Hindlimb muscle (tissue), 1 donor: ENCODE data around the gene SECTM1. TPM values are rescaled to one million over a fixed set of nuclear protein-coding genes. Genes with fewer than 3 reads are reported as not detected.

Experiments used
- DNase-seq: peaks from one replicate; pipeline ENCODE4 v3.0.0-alpha.2; 2013
- polyA plus RNA-seq: library from polyadenylated mRNA; unstranded; fragments of 120-200 nt; gene quantifications from one replicate; pipeline ENCODE4 v1.2.1, GENCODE V29; 2013; ENCODE audit not compliant: insufficient read length

The SECTM1 gene
- polyA plus RNA-seq, 1 donor: 5.5 TPM

DNA sequence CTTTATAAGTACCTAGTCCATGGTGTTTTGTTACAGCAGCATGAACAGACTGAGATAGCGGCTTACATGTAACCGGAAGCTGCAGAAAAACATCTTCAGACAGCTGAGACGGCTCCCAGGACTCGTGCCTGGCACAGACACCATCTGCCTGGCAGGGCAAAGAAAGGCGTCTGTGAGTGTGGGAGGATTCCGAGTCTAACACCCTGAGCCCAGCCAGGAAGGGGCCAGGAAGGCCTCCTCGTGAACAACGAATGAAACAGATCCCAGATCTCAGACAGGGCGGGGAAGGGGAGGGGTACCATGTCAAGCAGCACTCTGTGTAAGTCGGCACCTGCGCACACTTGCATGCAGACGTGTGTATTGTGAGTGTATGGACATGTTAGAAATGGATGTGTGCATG is 55.7 kb downstream of the SECTM1 start:
- DNase-seq: no peak

DNA sequence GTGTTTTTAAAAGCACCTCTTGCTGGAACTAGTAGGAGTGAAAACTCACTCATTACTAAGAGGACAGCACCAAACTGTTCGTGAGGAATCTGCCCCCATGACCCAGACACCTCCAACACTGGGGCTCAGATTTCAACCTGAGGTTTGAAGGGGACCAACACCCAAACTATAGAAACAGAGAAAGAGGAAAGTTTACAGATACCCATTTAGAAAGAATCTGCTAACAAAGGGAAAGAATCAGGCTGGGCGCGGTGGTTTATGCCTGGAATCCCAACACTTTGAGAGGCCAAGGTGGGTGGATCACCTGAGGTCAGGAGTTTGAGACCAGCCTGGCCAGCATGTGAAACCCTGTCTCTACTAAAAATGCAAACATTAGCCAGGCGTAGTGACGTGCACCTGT is 56.6 kb downstream of the SECTM1 start:
- no peak for DNase-seq

DNA sequence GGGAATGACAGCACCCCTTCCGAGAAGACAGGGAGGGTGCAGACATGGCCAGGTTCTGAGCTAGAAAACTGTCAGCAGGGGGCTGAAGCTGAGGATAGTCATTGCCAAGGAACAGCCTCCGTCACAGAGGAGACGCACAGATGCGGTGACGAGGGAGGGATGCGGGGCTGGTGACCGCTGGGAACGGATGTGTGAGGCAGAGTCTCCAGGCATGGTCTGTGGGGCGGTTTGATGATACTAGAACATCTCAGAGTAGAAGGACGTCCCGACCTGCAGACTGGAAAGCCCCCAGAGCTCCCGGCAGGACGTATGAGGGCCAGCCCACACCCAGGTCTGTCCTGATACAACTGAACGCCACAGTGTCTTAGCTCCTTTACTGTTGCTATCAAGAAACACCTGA is 58.2 kb downstream of the SECTM1 start:
- DNase-seq: no peak

DNA sequence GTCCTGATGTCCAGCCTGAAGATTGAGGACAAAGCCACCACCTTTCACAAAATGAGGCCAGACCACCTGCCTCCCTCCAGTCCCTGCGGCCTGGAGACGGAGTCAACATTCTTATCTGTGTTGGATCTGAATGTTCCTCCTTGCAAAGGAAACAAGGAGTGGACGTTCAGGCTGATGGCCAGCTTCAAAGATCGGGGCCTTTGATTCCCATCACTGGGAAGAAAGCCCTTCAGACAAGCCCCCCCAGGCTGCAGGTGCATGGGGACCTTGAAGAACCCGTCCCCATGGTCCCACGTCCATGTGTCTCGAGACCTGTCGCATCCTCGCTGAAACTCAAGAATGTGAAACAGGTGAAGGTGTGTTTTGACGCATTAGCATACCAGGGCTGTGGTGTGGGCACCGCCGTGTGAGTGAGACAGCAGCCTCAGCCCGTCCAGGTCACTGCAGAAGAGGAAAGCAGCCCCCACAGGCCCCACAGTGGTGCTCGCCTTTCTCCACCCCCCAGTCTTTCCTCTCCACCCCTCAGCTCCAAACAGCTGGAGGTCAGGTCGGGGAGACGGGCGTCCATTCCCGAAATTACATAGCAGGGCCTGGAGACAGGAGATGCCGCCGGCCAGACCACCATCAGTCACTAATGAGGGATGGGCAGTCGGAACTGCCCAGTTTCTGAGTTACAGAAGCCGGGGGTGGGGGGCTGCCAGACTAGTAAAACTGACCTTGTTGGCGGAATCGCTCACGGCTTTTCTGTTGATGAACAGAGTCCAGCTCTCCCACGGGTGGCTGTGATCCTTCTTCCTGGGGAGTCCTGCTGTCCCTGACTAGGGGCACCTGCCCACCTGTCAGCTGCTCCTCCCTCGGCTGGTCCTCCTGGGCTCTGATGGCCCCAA is 59.2 kb downstream of the SECTM1 start:
- DNase-seq: no peak

DNA sequence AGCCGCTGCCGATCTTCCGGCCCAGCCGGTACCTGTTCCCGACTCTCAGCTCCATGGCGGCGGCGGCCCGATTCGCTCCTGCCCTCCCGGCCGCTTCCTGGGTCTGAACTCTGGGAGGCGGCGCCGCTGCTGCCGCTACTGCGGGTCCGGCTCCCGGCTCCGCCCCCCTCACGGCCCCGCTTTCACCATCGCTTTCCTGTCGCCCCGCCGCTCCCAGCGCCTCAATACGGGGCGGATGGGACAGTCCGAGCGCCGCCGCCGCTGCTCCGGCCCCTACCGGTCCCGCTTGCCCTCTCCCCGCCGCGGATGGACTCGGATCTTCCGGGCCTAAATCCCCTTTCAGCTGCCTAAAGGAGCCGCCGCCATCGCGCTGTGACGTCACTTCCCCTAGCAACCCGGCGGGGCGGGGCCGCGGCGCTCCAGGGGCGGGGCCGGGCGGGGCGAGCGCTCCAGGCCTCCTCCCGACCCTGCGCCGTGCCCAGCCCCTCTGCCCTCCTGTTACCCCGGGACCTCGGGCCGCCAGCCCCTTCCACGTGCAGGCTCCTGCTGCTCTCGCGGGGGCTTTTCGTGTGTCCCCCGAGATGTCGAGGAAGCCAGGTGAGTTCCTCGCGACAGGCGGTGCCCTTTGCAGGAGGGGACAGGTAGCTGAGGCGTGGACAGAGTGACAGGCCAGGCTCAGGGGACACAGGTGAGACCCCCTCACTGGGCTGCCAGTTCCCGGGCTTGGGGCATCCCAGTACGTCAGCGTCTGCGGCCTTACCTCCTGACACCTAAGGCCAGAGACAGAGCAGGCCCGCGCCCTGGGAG is 60.0 kb downstream of the SECTM1 start, which contains the start of gene CSNK1D:
Gene CSNK1D (minus strand): TSS at position 374 of the 807 bp plus-strand sequence. CDS start 319 bp downstream, at position 55.
- DNase-seq: peak; percentile 91

DNA sequence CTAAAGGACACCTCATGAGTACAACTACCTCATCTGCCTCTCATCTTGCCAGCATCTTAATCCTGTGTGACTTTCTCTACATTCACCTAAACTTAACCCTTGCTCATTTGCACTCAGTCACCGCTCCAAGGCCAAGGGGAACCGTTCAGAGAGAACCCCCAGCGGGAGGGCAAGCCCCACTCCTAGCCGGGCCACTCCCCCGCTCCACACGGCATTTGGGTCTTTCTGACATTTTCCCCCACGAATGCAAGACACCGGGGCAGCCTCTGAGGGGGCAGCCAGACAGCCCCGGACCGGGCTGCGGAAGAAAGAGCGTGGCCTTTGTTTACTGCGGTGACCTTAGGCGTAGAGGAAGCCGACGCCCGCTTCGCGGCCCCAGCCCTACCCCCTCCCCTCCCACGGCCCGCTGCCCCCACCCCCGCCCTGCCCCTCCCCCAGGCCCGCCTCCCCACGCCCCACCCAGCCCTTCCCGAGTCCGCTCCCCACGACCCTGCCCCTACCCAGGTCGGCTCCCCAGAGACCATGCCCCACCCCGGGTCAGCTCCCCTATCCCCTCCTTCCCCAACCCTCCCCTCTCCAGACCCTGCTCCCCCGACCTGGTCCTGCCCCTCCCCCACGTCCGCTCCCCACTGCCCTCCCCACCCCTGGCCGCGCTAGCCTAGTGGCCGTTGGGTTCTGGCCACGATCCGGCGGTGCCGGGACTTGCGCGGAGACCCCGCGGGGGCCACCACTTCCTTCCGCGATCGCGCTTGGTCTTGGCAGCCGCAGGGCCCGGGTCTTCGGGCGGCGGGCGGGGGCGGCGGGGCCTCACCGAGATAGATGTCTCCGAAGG is 60.9 kb downstream of the SECTM1 start:
- DNase-seq: no peak

DNA sequence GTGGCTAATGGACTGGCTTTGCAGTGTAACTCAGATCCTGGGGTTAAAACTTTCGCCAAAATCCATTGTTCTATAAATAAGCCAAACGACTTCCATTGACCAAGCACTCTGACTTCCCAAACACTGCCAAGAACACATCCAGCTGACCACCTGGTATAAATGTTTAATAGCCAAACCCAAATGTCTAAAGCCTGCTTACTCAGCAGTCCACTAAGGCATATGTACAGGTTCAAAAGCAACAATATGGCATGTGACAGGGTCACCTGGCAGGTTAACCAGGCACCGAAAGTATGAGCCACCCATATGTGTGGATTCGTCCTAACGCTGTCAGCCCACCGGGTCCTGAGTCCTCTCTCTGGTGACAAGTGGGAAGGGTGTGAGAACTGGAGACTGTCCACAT is 62.2 kb downstream of the SECTM1 start:
- DNase-seq: no peak

Other genes with a start within 250 kb of the SECTM1 start
- gene FASN, start 235.5 kb downstream of the SECTM1 start, polyA plus RNA-seq: 34.7 TPM
- gene CCDC57, start 120.9 kb downstream of the SECTM1 start, polyA plus RNA-seq: 29.9 TPM
- gene SLC16A3, start 104.7 kb downstream of the SECTM1 start, polyA plus RNA-seq: 34.8 TPM
- 81.9 TPM for gene CSNK1D, start 60.1 kb downstream of the SECTM1 start, polyA plus RNA-seq
- 0.45 TPM for gene CD7, start 16.2 kb downstream of the SECTM1 start, polyA plus RNA-seq
- not detected for gene TEX19, start 25.5 kb upstream of the SECTM1 start, polyA plus RNA-seq
- gene UTS2R, start 38.0 kb upstream of the SECTM1 start, polyA plus RNA-seq: 12.6 TPM
- 27.4 TPM for gene HEXD, start 84.6 kb upstream of the SECTM1 start, polyA plus RNA-seq
- 21.5 TPM for gene OGFOD3, start 84.8 kb upstream of the SECTM1 start, polyA plus RNA-seq
- gene CYBC1, start 117.0 kb upstream of the SECTM1 start, polyA plus RNA-seq: 39.6 TPM
- gene NARF, start 125.0 kb upstream of the SECTM1 start, polyA plus RNA-seq: 53.8 TPM
- gene FOXK2, start 186.0 kb upstream of the SECTM1 start, polyA plus RNA-seq: 44.4 TPM